Muscle layer of colon (tissue), 2 donors: Measurements from ENCODE around the gene KDM6B.

ENCODE experiments used
- H3K27ac ChIP-seq: one replicate; pipeline ENCODE4 v1.7.0; 2013; ENCODE audit warnings: low read depth, mild to moderate bottlenecking, low read length, moderate library complexity
- H3K27me3 ChIP-seq, 2 donors: one replicate each; pipeline ENCODE4 v1.7.0; 2013; ENCODE audit warnings: low read length in 2 of 2, mild to moderate bottlenecking in 2 of 2; ENCODE audit not compliant: insufficient read depth in 2 of 2, control insufficient read depth in 1 of 2
- H3K36me3 ChIP-seq: one replicate; pipeline ENCODE4 v1.7.0; 2013; ENCODE audit warnings: mild to moderate bottlenecking, low read length; ENCODE audit not compliant: insufficient read depth
- H3K4me1 ChIP-seq: one replicate; pipeline ENCODE4 v1.7.0; 2013; ENCODE audit warnings: mild to moderate bottlenecking, low read length; ENCODE audit not compliant: insufficient read depth
- H3K4me3 ChIP-seq, 2 donors: one replicate each; pipeline ENCODE4 v1.7.0; 2013; ENCODE audit warnings: low read length in 2 of 2, low read depth in 1 of 2, mild to moderate bottlenecking in 1 of 2, moderate library complexity in 1 of 2
- H3K9ac ChIP-seq: one replicate; pipeline ENCODE4 v1.7.0; 2013; ENCODE audit warnings: low read length
- H3K9me3 ChIP-seq: one replicate; pipeline ENCODE4 v1.7.0; 2013; ENCODE audit warnings: mild to moderate bottlenecking, low read length
- donor health status: abdominal sarcoma.
- donor health status: Adenocarcinoma of cecum.

Gene KDM6B

DNA sequence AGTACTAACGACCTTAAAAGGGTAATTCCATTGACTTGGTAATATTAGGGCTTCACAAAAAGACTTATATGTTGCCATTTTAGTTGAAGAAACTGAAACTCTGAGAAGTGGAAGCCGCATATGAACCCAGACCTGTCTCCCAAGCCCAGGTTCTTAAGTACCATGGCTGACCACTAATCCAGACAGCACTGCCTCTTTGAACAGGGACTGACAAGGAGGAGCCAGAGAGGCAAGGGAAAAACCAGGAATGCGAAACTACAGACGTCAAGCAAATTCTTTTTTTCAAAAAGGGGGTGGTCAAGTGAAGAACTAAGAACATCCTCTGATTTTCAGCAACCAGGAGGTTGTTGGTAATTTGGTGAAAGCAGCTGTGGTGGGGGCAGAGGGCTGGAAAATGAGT lies 39.0 kb downstream of the KDM6B start:
- Histone ChIP-seq H3K9ac (no peak overlapping the region), H3K4me1 (no peaks in the 10 kb centered on the region)

GRCh38 chr17:7875804-7876370 lies 41.9 kb downstream of the KDM6B start:
- H3K27me3 ChIP-seq, result no peaks in the 10 kb centered on the region
- H3K9me3 ChIP-seq, result no peaks in the 10 kb centered on the region
- H3K4me1 ChIP-seq, result no peaks in the 10 kb centered on the region
- peaks cover 5% of the 10 kb centered on the region for H3K36me3 ChIP-seq
- H3K4me3 ChIP-seq, result no peak overlapping the region
- H3K27ac ChIP-seq, result no peak overlapping the region
- H3K9ac ChIP-seq, result no peak overlapping the region

More for the DNA sequence above, 39.0 kb downstream of the KDM6B start:
- H3K27ac ChIP-seq, result no peak overlapping the region
- H3K27me3 ChIP-seq, result no peaks in the 10 kb centered on the region
- no peak overlapping the region for H3K4me3 ChIP-seq
- H3K9me3 ChIP-seq, result no peaks in the 10 kb centered on the region
- H3K36me3 ChIP-seq, result peaks cover 5% of the 10 kb centered on the region

- Histone ChIP-seq H3K4me3 (no peak overlapping the region), H3K36me3 (peaks cover 1% of the 10 kb centered on the region), H3K27me3 (no peaks in the 10 kb centered on the region), H3K9ac (no peak overlapping the region), H3K27ac (no peak overlapping the region), H3K4me1 (peaks cover 9% of the 10 kb centered on the region), H3K9me3 (no peaks in the 10 kb centered on the region)
Measured at GRCh38 chr17:7878234-7878633, 44.2 kb downstream of the KDM6B start.

- H3K4me1 ChIP-seq, result peaks cover 12% of the 10 kb centered on the region
- H3K36me3 ChIP-seq, result no peaks in the 10 kb centered on the region
- H3K4me3 ChIP-seq, result no peak overlapping the region
- H3K9me3 ChIP-seq, result no peaks in the 10 kb centered on the region
- H3K27me3 ChIP-seq, result no peaks in the 10 kb centered on the region
- no peak overlapping the region for H3K27ac ChIP-seq
- H3K9ac ChIP-seq, result no peak overlapping the region
Measured at GRCh38 chr17:7880076-7880868, 46.3 kb downstream of the KDM6B start.

DNA sequence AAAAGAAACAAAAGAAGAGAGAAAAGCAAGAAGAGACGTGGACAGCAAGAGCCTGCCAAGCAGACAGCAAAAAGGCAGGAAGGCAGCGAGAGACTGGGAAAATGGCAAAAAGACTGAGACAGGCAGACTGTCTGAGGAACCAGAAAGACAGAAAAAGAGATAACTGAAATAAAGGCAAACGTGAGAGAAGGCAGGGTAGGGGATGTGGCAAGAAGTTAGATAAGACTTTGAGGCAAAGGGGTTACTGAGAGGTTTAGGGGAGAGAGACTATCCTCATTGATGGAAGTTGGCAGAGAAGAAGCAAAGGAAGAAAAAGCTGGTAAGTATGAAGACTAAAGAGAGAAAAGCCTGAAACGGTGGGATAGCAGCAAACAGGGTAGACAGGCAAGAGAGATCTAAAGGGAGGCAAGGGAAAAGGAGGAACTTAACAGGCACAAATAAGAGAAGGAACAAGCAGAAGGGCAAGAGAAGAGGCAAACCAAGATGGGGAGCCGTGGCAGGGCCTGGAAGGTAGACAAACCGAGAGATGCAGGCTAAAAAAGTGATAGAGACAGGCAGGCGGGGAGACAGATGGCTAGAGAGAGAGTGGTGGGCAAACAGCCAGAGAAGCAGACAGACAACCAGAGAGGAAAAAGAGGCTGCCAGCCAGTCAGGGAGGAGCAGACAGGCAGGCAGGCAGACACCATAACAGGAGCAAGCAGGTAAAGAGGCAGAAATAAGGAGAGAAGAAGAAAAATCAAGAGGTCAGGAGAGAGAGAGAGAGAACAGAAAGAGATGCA lies 47.4 kb downstream of the KDM6B start:
- H3K4me3 ChIP-seq, result no peak overlapping the region
- H3K36me3 ChIP-seq, result no peaks in the 10 kb centered on the region
- H3K4me1 ChIP-seq, result peaks cover 14% of the 10 kb centered on the region
- H3K27ac ChIP-seq, result no peak overlapping the region
- no peaks in the 10 kb centered on the region for H3K27me3 ChIP-seq
- no peak overlapping the region for H3K9ac ChIP-seq
- no peaks in the 10 kb centered on the region for H3K9me3 ChIP-seq

GRCh38 chr17:7882068-7882467 lies 48.1 kb downstream of the KDM6B start:
- H3K9me3 ChIP-seq, result no peaks in the 10 kb centered on the region
- no peaks in the 10 kb centered on the region for H3K36me3 ChIP-seq
- no peaks in the 10 kb centered on the region for H3K27me3 ChIP-seq
- H3K4me3 ChIP-seq, result no peak overlapping the region
- peaks cover 20% of the 10 kb centered on the region for H3K4me1 ChIP-seq
- no peak overlapping the region for H3K9ac ChIP-seq
- no peak overlapping the region for H3K27ac ChIP-seq

DNA sequence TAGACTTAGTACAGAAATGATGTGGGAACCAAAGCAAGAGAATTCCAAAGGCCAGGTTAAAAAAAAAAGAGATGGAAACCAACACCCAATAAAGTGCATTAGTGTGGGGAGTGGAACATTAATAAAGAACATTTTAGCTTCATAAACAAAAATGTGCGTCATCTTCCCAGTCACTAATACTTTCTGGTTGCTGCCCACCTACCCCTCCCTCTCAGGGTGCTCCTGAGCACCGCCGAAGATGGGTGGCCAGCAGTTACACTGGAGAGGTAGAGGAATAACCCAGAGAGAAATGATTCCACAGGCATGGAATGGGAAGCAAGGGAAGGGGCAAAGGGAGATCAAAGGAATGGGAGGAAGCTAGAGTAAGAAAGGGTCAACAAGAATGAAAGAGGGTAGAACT lies 48.6 kb downstream of the KDM6B start:
- H3K9ac ChIP-seq, result no peak overlapping the region
- no peaks in the 10 kb centered on the region for H3K27me3 ChIP-seq
- H3K4me1 ChIP-seq, result peaks cover 24% of the 10 kb centered on the region
- no peak overlapping the region for H3K27ac ChIP-seq
- no peaks in the 10 kb centered on the region for H3K9me3 ChIP-seq
- no peaks in the 10 kb centered on the region for H3K36me3 ChIP-seq
- H3K4me3 ChIP-seq, result no peak overlapping the region
